Spleen (tissue), 13 donors: ENCODE measurements around the gene TP53TG3C. TPM values are rescaled to one million over a fixed set of nuclear protein-coding genes. Genes with fewer than 3 reads are reported as not detected.
"Not testable (repeated sequence)": the region's sequence is repeated elsewhere in the genome, so short reads cannot be mapped to it uniquely, and the experiment has no call there.

Source experiments
- DNase-seq: peaks from one replicate; pipeline ENCODE4 v3.0.0-alpha.2; 2020
- H3K27ac ChIP-seq, 8 donors: fragments of 200-600 bp; sonication (generic) in 7 of 8; 1 replicate in 4 of 8; 2 replicates in 4 of 8; pipeline versions ENCODE4 v1.5.0 to v1.8.0; 2016 to 2021; ENCODE audit warnings: inconsistent platforms in 4 of 8, mild to moderate bottlenecking in 4 of 8, moderate library complexity in 1 of 8
- H3K27me3 ChIP-seq, 7 donors: fragments of 200-600 bp; sonication (generic) in 6 of 7; replicated peaks in 1 of 7; 1 replicate in 4 of 7; 2 replicates in 3 of 7; pipeline versions ENCODE4 v1.5.0 to v1.8.0; 2016 to 2021; ENCODE audit warnings: inconsistent platforms in 3 of 7, mild to moderate bottlenecking in 1 of 7
- H3K36me3 ChIP-seq, 6 donors: fragments of 200-600 bp; sonication (generic) in 5 of 6; 1 replicate in 4 of 6; 2 replicates in 2 of 6; pipeline versions ENCODE4 v1.5.0 to v1.8.0; 2016 to 2021; ENCODE audit warnings: inconsistent platforms in 2 of 6
- H3K4me1 ChIP-seq, 6 donors: fragments of 200-600 bp; sonication (generic) in 5 of 6; 1 replicate in 3 of 6; 2 replicates in 3 of 6; pipeline versions ENCODE4 v1.5.0 to v1.8.0; 2016 to 2021; ENCODE audit warnings: inconsistent platforms in 3 of 6
- H3K4me3 ChIP-seq, 8 donors: fragments of 200-600 bp; sonication (generic) in 7 of 8; 1 replicate in 4 of 8; 2 replicates in 4 of 8; pipeline versions ENCODE4 v1.5.0 to v1.8.0; 2016 to 2021; ENCODE audit warnings: inconsistent platforms in 4 of 8, mild to moderate bottlenecking in 4 of 8, moderate library complexity in 2 of 8
- H3K9me3 ChIP-seq, 8 donors: fragments of 200-600 bp; sonication (generic) in 7 of 8; 1 replicate in 4 of 8; 2 replicates in 4 of 8; pipeline versions ENCODE4 v1.5.0 to v1.8.0; 2016 to 2021; ENCODE audit warnings: inconsistent platforms in 4 of 8
- WGBS, 5 donors: extraction: QIAGEN DNeasy Blood & Tissue Kit in 3 of 5; methylation state at CpG; one replicate each; pipeline versions ENCODE4 v1.1.5 to v1.1.7; 2013 to 2018; 5-methylcytosine and 5-hydroxymethylcytosine counted together
- intact Hi-C: fragments of 100-400 bp; cut with DNase I; formaldehyde crosslinking; loops from one replicate; pipeline ENCODE4 v1.15.0; 2023; ENCODE audit warnings: low total_unique reads
- long read RNA-seq, 2 donors: transcript quantifications; one replicate each; lab custom pipeline, GENCODE V29; 2026
- polyA plus RNA-seq, 3 donors: library from polyadenylated mRNA; stranded (reverse); fragments of 200-250 nt; gene quantifications; one replicate each; pipeline ENCODE4 v1.2.1, GENCODE V29; 2013
- small RNA-seq, 4 donors: library from RNA; depleted of rRNA; stranded (forward); fragments of <200 nt; gene quantifications; one replicate each; pipeline ENCODE3, GENCODE V24; 2016
- total RNA-seq, 7 donors: library from RNA; depleted of rRNA in 3 of 7; stranded (reverse); fragments of >200 nt in 3 of 7; fragmentation: NEBNext Ultra II Directional in 4 of 7; extraction: Animal tissue kit (Norgen Biotek cat#: 25700) in 4 of 7; gene quantifications; one replicate each; pipeline versions ENCODE4 v1.1.0 to v1.2.1, GENCODE V29; 2016 to 2021
- donor health status: healthy with polysubstance abuse.
- donor health status: DM: no; HTN: no; CAD: no; lungs with moderate emphysema.
- donor health status: DM: no; HTN: no; CAD: no.
- donor health status: Bipolar disorder and iron deficiency.
- donor health status: healthy.
- donor health status: DM: no; HTN: no; CAD: no.
- donor health status: DM: yes; HTN: yes; CAD: no.

The TP53TG3C gene, protein sequence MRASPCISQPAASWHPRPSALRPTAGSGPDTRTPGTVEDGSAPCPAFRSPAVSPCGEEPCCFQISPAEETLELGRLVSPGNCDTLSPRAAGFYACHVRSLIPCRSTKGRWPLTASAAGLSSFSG
- total RNA-seq: not detected
- under 1 TPM in 1 of 3 donors, not detected in 2; 0.13 TPM for polyA plus RNA-seq
- long read RNA-seq, donor 1: 0 reads
- long read RNA-seq, donor 2: 0 reads

DNA sequence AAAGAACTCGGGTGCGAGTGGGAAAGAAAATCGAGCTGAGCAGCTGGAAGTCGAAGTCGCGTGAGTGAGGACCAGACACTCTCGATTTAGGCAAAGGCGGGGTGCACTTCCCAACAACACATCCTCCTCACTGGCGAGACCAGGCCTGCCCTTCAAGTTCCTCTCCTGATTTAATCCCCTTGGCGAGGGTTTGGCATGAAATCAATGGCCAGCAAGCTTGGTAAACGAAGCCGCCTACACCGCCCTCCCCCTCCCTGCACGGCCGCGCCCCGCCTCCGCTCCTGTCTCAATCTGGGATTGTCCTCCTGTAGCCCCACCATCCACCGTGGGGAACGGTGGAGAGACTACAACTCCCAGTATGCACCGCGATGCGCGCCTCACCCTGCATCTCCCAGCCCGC, at the start of gene TP53TG3C:
Gene TP53TG3C (plus strand): TSS at position 301 of the 400 bp plus-strand sequence. CDS start 68 bp downstream, at position 369.
- H3K27me3 ChIP-seq, intact Hi-C loops, H3K4me1 ChIP-seq: not testable (repeated sequence)

More for the DNA sequence above, at the start of gene TP53TG3C:
- H3K36me3 ChIP-seq, H3K4me3 ChIP-seq, H3K9me3 ChIP-seq, DNase-seq, H3K27ac ChIP-seq: not testable (repeated sequence)
- no CpG with 5 or more reads among the region's 25 CpGs for WGBS, 5 donors

Small RNAs within 50 kb of the gene (small RNA-seq; reads per million reads assigned to genes)
- 0 reads per million in 4 donors for gene AC138869.1

Other genes with a start within 250 kb of the TP53TG3C start
- not detected for gene TP53TG3E, start 110.1 kb downstream of the TP53TG3C start, total RNA-seq
- gene TP53TG3E, start 110.1 kb downstream of the TP53TG3C start, polyA plus RNA-seq: not detected
- gene TP53TG3B, start 166.6 kb downstream of the TP53TG3C start, total RNA-seq: not detected
- not detected for gene TP53TG3B, start 166.6 kb downstream of the TP53TG3C start, polyA plus RNA-seq